ENCODE measurements around the gene RASL12.
"Not testable (repeated sequence)": the region's sequence is repeated elsewhere in the genome, so short reads cannot be mapped to it uniquely, and the experiment has no call there.

RASL12 gene

DNA sequence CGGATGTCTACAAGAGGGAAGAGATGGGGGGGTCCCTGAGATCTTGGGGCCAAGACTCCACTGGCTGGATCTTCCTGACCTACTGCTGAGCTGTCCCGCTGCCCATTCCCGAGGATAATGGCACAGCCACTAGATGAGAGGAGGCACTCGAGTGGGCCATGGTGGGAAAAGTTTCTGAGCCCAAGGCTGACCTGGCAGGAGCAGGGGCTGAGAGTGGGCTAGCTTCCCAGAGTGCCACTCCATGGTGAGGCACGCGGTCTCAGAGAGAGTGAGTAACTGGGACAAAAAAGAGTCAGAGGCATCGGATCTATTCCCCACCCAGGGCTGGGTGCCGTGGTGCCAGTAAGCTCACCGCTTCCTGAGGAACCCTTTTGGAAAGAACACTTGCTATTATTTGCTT is 11.7 kb downstream of the RASL12 start:
- no peak for DNase-seq (ENCODE audit: low read depth, low spot score)

DNA sequence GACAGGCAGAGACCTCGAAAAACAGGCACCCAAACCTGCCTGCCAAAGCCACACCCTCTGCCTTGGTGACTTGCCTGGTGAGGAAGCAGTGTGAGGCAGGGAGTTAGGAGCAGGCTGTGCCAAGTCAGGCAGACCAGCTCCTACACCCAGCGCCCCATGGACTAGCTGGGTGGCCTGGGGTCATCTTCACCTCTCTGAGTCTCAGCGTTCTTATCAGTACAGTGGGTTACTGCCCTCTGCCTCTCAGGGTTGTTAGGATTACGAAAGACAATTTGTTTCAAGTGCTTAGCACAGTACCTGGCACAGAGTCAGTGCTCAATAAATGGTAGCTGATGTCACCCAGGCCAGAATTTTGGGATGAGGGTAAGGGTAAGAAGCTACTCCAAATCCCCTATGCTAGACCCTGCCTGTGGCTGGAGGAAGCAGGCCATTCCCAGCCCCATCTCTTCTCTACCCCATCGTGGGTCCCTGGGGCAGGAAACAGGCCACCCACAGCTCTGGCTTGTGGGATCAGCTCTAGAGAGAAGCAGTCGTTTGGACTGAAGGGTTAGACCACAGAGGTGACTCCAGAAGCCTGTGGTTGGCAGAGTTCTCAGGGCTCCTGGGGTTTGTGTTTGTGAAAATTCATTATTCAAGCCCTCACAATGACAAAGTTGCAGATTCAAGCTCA is 12.5 kb downstream of the RASL12 start:
- DNase-seq (ENCODE audit: low read depth, low spot score), result peak; percentile 59

DNA sequence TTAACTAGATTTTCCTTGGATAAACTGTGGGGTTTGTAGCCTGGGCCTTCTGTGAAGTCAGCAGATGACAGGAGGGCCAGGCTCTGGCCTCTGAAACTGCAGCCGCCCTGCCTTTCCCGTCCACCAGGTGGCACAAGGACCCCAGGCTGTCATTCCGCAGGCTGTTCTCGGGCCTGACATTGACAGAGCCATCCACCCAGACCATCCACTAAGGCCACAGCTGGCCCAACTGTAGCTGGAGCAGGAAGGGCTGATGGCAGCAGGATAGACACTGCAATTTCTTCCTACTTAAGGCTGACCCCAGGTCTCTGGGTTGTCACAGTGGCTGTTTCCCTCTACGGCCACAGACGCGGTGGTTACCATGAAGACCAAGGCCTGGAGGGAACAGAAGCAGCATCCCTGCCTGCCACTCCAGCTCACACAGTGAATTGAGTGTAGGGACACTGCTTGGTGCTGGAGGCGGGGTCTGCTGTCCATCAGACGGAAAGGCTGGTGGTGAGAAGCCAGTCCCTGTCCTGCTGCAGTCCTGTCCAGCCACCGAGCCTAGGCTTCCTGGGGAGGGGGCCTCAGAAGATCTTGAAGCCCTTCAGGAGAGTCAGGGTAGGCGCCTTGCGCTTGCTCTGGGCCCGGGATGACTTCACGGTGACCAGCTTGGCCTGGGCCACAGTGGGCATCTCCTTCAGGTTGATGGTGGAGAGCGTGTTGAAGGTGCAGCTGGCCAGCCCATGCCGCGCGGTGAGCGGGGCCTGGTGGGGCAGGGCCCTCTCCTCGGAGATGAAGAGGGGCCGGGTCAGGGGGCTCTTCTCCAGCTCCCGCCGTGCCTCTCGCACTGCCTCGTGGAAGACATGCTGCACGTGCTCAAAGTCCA is 13.2 kb downstream of the RASL12 start:
- peak; percentile 87 for DNase-seq (ENCODE audit: low read depth, low spot score)

DNA sequence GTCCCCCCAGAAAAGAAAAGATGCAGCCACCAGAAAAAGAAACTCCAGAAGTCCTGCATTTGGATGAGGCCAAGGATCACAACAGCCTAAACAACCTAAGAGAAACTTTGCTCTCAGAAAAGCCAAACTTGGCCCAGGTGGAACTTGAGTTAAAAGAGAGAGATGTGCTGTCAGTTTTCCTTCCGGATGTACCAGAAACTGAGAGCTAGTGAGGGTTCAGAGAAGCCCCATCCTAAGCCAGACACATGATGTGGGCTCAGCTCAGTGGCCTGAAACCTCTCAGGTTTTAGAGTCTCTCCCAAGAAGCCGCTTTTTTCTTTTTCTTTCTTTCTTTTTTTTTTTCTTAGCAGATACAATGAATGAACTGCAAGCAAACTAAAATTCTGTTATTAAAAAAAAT is 14.8 kb downstream of the RASL12 start:
- no peak for DNase-seq (ENCODE audit: low read depth, low spot score)

DNA sequence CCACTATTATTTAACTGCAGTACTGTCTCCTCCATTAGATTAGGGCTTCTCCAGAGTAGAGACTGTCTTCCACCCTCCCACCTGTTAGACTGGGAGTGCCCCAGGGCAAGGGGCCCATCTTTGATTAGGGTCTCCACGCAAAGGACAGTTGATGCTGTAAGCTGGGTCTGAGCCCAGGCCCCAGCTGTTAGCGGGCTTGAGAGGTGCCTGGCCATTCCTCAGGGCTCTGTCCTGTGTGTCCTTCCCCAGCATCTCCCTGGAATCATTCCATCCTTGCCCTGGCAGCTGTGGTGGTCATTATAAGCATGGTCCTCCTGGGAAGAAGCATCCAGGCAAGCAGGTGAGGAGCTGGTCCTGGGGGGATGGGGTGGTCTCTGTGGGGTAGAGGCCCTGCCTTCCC is 16.5 kb downstream of the RASL12 start:
- no peak for DNase-seq (ENCODE audit: low read depth, low spot score)

DNA sequence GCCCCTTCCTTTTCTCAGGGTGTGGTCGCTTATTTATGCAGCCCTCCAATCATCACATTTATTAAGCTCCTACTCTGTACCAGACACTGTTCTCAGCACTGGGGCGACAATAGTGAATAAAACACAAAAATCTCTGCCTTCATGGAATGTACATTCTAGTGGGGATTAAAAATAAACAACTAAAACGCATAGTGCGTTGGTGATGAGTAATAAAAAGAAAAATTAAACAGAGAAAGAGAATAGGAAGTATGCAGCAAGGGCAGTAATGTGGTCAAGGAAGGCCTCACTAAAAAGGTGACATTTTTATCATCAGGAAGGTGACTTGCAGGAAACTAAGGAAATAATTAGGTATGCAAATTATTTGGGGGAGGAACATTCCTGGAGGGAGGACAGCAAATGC is 17.5 kb downstream of the RASL12 start:
- DNase-seq (ENCODE audit: low read depth, low spot score), result no peak

DNA sequence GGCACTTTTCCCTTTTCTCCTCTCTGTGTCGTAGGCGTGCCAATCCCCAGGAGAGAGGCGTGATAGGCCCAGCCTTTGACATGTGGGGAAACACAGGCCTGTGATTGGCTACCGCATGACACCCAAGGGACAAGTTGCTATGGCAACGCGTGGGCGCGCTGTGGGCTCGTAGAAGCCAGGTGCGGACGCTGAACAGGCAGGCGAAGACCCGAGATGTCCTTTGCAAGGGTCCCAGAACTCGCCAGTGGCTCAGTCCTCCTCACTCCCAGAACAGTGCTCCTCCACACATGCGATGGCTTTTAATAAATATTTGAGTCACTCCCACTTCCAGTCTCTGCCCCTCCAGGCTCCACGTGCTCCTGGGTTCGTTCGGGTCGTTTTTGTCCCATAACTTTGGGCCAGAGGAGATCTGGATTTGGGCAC is 18.4 kb downstream of the RASL12 start:
- DNase-seq (ENCODE audit: low read depth, low spot score), result peak; percentile 96

DNA sequence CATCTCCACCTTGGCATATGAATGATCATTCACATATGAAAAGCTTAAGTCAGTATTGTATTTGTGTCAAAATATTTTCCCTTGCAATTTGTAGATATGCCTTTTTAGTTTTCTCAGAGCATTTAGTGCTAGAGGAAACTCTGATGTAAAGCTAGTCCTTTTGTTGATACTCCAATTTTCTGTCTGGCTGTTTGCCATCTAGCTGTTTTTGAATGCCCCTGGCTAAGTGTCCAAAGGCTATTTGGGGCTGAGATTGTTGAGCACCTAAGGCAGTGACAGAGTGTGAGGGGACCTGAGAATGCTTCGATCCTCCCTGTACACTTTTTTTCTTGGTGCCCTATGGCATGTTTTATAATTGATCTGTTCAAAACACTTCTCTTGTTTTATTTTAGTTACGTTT is 19.6 kb downstream of the RASL12 start:
- no peak for DNase-seq (ENCODE audit: low read depth, low spot score)

DNA sequence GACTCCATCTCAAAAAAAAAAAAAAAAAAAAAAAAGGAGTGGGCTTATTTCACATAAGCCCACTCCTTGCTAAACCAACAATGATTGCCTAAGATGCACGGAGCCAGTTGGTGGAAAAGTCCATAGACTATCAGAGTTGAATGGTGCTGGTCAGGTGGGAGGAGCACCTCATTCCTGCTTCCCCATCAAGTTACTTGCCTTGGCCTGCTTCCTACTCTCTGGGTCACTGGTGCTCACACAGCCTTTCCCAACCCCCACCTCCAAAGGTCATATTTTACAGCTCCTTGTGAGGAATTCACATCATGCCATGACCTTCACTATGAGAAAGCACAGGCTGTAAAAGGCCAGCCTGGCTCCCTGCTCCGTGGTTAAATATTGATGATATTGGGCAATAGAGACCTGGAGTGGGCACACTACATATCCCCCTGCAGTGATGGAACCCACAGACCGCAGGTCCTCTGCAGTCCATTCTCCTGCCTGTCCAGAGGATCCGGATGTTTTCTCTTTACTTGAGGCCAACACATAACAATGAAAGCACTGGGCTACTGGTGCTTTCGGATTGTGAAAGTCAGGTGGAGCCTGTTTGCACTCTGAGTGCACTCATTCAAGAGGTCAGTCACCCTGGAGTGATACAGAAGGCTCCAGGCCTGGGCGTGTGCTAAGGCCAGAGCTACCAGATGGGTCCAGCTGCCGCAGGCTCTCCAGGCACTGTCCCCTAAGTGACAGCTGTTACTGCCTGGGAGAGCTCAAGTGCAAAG is 22.9 kb downstream of the RASL12 start, which contains the start of gene SLC51B:
SLC51B (plus strand) TSS at position 664 of the 758 bp plus-strand sequence. CDS start 4,618 bp downstream, outside the sequence.
- DNase-seq (ENCODE audit: low read depth, low spot score), result no peak

DNA sequence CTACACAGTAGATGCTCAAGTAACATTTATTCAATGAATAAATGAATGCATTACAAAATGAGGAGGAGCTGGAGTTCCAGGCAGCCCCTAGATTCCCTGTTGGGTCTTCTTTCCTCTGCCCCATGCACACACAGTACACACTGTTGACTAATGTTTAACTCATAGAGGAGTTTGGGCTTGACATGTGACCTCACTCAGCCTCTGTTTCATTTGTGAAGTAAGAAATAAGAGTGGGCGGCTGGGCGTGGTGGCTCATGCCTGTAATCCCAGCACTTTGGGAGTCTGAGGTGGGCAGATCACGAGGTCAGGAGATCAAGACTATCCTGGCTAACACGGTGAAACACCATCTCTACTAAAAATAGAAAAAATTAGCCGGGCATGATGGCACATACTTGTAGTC is 23.6 kb downstream of the RASL12 start:
- DNase-seq (ENCODE audit: low read depth, low spot score), result not testable (repeated sequence)

DNA sequence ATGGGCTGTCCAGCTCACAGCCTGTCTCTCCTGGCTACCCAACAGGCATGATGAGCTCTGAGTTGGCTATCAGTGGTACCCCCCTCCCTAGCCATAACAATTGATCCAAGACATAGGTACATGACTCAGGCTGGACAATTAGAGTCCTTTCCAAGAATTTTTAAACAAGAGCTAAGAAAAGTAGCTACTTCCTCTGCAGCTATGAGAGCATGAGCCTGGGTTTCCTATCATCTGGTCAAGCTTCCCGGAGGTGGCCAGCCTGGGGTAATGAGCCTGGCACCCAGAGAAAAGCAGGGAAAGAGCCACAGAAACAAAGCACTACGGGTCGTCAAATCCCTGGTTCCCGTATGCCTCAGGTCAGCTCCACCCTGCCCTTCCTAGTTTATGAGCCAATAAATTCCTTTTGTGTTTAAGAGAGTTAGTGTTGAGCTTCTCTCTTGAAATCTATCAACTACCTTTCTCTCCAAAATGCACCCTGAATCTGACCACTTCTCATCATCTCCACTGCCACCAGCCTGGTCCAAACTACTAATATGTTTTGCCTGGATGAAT is 24.9 kb downstream of the RASL12 start:
- DNase-seq (ENCODE audit: low read depth, low spot score), result no peak

DNA sequence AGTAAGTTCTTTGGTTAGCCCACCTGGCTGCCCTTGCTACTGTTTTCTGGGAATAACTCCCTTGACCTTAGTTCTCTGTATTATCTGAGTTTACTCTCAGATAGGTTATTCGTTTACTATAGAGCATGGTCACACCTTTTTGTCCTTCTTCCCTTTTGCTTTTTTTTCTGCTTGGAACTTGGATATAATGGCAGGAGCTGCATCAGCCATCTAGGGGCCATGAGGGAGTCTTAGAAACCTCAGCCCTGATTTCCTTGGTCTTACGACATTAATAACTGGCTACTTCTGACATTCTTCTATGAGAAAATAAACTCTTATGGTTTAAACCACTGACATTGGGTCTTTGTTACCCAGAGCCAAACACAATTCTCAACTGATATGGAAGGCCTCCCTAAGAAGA is 26.0 kb downstream of the RASL12 start:
- no peak for DNase-seq (ENCODE audit: low read depth, low spot score)

DNA sequence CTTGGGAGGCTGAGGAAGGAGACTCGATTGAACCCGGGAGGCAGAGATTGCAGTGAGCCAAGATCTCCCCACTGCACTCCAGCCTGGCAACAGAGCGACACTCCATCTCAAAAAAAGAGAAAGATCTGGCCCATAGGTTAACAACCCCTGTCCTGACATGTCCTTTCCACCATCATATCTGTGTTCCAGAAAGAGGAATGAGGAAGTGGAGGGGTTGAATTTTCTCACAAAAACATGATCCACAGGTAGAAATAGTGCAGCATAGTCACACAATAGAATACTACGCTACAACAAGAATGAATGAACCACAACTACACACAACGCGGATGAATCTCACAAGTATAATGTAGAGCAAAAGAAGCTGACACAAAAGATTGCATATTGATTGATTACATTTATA is 27.3 kb downstream of the RASL12 start:
- no peak for DNase-seq (ENCODE audit: low read depth, low spot score)

DNA sequence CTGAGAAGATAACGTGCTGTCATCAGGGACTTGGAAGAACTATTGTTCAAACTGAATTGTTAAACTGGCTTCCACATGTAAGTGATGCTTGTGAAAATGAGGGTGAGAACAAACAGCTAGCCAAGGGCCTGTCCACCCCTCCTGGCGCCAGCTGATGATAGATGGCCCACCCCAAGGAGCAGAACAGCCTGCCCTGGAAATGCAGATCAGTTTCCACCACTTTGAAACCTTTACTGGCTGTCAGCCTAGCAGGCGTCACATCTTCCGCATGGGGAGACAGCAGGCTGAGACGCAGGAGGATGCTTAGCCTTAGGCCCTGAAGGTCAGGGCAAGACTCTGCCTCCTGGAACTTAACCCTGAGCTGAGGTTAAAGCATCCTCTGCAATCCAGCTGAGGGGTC is 29.0 kb downstream of the RASL12 start:
- no peak for DNase-seq (ENCODE audit: low read depth, low spot score)

DNA sequence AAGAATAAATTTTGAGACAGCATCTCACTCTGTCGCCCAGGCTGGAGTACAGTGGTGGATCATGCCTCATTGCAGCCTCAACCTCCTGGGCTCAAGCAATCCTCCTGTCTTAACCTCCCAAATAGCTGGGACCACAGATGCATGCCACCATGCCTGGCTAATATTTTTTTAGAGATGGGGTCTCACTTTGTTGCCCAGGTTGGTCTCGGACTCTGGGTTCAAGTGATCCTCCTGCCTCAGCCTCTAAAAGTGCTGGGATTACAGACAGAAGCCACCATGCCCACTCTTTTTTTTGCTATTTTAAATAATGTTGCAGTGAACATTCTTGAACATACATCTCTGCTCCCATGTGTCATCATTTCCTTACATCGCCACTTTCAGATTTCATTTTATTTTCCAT is 29.4 kb downstream of the RASL12 start:
- DNase-seq (ENCODE audit: low read depth, low spot score), result no peak

DNA sequence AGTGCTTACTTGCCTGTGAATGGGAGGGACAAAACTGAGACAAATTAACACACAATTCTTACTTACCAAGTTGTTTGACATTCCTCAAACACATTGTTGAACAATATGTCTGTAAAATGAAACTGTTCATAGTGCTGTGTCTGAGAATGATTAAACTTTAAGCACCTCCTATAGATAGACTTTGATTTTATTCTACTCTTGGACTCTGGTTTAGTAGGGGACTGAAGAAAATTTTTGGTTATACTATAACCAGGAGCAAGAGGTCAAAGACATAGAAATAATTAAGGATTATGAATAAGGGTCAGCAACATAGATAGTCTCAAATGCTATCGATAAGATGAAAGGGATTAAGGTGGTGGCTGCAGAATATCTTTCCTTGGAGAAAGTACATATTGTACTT is 30.5 kb downstream of the RASL12 start:
- no peak for DNase-seq (ENCODE audit: low read depth, low spot score)

DNA sequence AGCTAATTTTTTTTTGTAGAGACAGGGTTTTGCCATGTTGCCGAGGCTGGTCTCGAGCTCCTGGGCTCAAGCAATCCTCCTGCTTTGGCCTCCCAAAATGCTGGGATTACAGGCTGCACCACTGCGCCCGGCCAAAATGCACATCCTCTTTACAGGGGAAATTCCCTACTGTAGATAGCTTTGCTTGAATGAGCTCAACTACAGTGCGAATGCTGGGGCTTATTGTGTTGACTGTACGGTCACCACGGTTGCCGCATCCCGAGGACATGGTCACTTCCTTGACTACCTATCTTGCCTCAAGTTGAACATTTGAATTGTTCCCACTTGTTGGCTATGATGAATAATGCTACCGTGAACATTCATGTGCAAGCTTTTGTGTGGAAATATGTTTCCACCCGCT is 33.1 kb downstream of the RASL12 start:
- no peak for DNase-seq (ENCODE audit: low read depth, low spot score)

DNA sequence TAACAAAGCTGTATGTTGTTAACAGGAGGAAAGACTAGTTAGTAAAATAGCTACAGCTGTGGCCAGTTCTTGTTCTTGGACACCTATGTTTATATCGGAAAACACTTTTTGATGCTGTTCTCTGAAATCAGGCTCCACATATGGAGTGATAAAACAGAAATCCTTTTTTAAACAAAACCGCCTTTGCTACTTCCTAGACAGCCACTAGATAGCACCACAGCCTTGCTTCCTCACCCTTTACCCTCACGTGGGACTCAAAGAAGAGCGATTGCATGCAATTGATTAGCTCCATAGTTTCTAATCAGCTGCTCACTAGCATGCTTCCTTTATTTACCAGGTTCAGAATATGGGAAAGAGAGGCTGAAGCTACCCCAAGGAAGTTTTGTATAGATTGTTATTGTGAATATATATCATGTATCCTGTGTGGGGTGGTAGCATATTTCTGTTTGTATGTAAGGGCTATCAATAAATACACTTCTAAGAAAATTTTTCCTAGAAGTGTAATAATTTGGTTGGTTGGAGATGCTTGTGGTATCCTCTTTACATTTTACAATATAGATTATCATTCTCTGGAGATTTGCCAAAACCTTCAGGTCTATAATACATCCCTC is 34.0 kb downstream of the RASL12 start:
- DNase-seq (ENCODE audit: low read depth, low spot score), result peak; percentile 55

DNA sequence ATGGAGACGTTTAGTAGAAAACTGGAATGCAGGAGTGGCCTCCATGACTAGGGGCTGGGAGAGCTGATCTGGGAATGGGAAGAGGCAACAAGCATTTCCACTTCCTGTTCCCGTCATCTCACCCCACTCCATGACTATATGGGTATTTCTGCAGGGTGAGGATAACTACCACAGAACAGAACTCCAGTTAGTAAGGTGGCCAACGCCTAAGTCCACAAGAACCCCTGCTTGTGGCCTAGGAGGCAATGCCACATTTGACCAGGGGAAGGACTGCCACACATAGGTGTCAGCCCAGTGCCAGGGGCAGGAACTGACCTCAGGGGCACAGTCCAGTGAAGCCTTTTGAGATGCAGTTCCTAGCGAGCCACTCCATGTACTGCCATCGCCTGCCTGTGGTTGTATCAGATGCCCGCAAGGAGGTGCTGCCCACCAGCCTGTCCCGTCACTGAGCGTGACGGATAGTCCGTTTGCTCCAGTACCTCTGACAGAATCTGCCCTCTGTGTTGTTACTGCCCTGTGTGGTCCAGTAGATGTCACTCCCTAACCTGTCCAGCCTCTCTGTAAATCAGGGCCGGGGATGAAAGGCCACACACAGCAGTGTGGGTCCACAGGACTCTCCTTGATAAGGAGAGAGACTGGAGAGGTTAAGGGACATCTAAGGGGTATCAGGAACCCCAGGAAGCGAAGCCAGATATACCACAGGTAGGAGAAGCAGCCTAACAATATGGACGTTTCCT is 34.8 kb downstream of the RASL12 start:
- DNase-seq (ENCODE audit: low read depth, low spot score), result peak; percentile 81

DNA sequence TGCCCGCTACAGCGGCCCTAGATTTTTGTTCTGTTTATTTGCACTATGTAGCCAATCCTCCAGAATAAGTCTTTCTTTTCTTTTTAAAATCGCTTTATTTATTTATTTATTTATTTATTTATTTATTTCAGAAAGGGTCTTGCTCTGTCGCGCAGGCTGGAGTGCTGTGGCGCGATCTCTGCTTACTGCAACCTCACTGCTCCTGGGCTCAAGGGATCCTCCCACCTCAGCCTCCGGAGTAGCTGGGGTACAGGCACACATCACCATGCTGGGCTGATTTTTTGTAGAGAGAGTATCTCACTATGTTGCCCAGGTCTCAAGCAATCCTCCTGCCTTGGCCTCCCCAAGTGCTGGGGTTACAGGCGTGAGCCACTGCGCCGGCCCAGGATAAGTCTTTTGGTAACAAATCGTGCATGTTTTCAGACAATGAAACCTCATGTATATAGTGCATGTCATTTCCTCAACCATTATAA is 38.0 kb downstream of the RASL12 start:
- no peak for DNase-seq (ENCODE audit: low read depth, low spot score)
